ENCODE data around the gene KLHDC9.

DNA sequence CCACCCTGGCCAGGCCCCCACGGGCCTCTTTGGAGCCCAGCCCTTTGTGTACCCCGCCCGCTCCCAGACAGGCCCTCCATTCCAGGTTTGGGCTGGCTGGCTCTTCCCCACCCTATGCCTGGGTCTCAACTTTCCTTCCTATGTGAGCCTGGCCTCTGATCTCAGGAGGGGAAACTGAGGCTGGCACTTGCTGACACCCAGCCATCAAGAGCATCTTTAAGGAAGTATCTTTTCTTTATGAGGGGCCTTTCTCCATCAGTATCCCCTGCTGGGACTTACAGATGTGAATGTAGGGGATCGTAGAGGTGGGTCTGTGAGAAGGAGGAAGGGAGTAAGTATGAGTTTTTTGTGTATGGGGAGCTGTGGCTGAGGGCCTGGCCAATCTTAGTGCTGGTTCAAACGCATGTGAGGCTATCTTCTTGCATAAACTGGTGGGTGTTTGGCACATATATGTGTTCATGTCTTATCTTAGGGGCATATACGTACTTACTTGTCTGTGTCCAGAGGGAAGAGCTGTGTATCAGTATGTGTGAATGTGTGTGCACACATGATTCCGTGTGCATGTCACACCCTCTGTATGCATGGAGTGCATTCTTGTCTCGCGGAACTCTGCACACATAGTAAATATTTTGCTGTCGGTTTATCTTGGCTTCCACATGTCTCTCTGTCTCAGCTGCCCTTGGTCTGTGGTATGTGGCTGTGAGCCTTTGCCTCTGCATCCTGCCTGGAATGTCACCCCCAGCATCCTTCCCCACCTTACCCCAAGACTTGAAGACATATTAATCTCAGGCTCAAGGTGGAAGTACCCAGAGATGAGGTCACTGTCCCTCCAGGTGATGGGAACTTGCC is 14.2 kb upstream of the KLHDC9 start:
- TF ChIP-seq CTCF (IDR thresholded peaks at IDR 0.05) (no peak), TFCP2L1 (CRISPR knock-in tag; IDR thresholded peaks at IDR 0.05) (no peak), CHD2 (IDR thresholded peaks at IDR 0.05; ENCODE audit: low read length, partially characterized antibody) (no peak), REST (IDR thresholded peaks at IDR 0.05) (no peak), PHF8 (IDR thresholded peaks at IDR 0.05; ENCODE audit: borderline replicate concordance, low read depth) (no peak), HDAC2 (IDR thresholded peaks at IDR 0.05) (no peak)

All from A549 (cell line).